Hepatocyte (in vitro differentiated cells): Measurements from ENCODE around the gene OLA1.

Source experiments
- EZH2 ChIP-seq: fragments of 200-600 bp; sonication (generic); IDR thresholded peaks from 2 replicates; pipeline ENCODE4 v1.6.1; 2016; ENCODE audit warnings: antibody characterized with exemption, mild to moderate bottlenecking, borderline replicate concordance
- EZH2phosphoT487 ChIP-seq: fragments of 200-600 bp; sonication (generic); IDR thresholded peaks from one replicate; pipeline ENCODE4 v1.6.1; 2018; ENCODE audit warnings: antibody characterized with exemption, mild to moderate bottlenecking, low read depth, moderate library complexity; ENCODE audit not compliant: unreplicated experiment, severe bottlenecking
- TF ChIP-seq, protein P1 (sequence below): fragments of 200-600 bp; sonication (generic); IDR thresholded peaks from 2 replicates; pipeline ENCODE4 v1.5.1; 2016; ENCODE audit warnings: antibody characterized with exemption, mild to moderate bottlenecking; ENCODE audit not compliant: poor library complexity

DNA sequence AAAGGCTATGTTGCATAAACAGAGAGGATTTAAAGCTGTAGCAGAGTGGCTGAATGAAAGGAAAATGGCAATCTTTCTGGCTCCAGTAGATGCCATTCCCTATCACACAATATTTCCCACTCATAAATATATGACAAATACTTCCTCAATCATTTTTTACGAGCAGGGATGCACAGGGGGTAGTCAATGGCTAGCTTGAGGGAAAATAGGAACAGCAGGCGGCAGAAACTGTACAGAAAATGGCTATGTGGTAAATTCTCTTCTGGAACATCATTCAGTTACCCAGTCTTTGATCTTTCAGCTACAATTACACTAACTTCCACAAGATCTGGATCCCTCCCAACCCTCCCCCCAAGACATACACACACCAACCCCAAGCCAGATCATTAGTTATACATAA lies 127.2 kb downstream of the OLA1 start:
- TF ChIP-seq EZH2 (no peak), EZH2phosphoT487 (no peak)
- TF ChIP-seq, protein P1, sequence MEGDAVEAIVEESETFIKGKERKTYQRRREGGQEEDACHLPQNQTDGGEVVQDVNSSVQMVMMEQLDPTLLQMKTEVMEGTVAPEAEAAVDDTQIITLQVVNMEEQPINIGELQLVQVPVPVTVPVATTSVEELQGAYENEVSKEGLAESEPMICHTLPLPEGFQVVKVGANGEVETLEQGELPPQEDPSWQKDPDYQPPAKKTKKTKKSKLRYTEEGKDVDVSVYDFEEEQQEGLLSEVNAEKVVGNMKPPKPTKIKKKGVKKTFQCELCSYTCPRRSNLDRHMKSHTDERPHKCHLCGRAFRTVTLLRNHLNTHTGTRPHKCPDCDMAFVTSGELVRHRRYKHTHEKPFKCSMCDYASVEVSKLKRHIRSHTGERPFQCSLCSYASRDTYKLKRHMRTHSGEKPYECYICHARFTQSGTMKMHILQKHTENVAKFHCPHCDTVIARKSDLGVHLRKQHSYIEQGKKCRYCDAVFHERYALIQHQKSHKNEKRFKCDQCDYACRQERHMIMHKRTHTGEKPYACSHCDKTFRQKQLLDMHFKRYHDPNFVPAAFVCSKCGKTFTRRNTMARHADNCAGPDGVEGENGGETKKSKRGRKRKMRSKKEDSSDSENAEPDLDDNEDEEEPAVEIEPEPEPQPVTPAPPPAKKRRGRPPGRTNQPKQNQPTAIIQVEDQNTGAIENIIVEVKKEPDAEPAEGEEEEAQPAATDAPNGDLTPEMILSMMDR: no peak
